H1 (cell line): ENCODE data around the gene FAM131C.

Source experiments
- CBX8 ChIP-seq: fragments of 300-800, 300-1000 bp; sonication (generic); IDR thresholded peaks from 2 replicates; pipeline ENCODE4 v1.7.1; 2016; ENCODE audit warnings: low read depth, low read length, borderline replicate concordance
- EGR1 ChIP-seq: IDR thresholded peaks from 2 replicates; pipeline ENCODE4 v1.6.1; 2011; ENCODE audit warnings: low read depth, low read length, borderline replicate concordance
- EZH2 ChIP-seq: fragments of 200-600 bp; sonication (generic); IDR thresholded peaks from 2 replicates; pipeline ENCODE4 v1.7.1; 2012; ENCODE audit warnings: low read depth, mild to moderate bottlenecking, moderate library complexity, low read length, inconsistent platforms; ENCODE audit not compliant: severe bottlenecking
- POLR2A ChIP-seq, 2 experiments: IDR thresholded peaks; 1 replicate in 1 of 2; 2 replicates in 1 of 2; pipeline ENCODE4 v1.6.1; 2011; ENCODE audit warnings: low read depth in 2 of 2, low read length in 2 of 2, mild to moderate bottlenecking in 2 of 2; ENCODE audit errors: control extremely low read depth in 1 of 2
- SP2 ChIP-seq: IDR thresholded peaks from 2 replicates; pipeline ENCODE4 v1.6.1; 2012; ENCODE audit warnings: mild to moderate bottlenecking, low read length, inconsistent platforms
- TBP ChIP-seq: IDR thresholded peaks from 2 replicates; pipeline ENCODE4 v1.6.1; 2011; ENCODE audit warnings: low read depth, low read length, improper control_type of control experiment
- TF ChIP-seq, protein P1 (sequence below), 3 experiments: IDR thresholded peaks; 1 replicate in 2 of 3; 2 replicates in 1 of 3; pipeline versions ENCODE4 v1.5.1 to v1.6.1; 2011; ENCODE audit warnings: low read length in 3 of 3, mild to moderate bottlenecking in 3 of 3, inconsistent platforms in 2 of 3, low read depth in 1 of 3, moderate library complexity in 1 of 3; ENCODE audit not compliant: insufficient read depth in 1 of 3; ENCODE audit errors: control extremely low read depth in 1 of 3
- TF ChIP-seq, protein P2 (sequence below): IDR thresholded peaks from 2 replicates; pipeline ENCODE4 v1.6.1; 2011; ENCODE audit warnings: low read length, improper control_type of control experiment

DNA sequence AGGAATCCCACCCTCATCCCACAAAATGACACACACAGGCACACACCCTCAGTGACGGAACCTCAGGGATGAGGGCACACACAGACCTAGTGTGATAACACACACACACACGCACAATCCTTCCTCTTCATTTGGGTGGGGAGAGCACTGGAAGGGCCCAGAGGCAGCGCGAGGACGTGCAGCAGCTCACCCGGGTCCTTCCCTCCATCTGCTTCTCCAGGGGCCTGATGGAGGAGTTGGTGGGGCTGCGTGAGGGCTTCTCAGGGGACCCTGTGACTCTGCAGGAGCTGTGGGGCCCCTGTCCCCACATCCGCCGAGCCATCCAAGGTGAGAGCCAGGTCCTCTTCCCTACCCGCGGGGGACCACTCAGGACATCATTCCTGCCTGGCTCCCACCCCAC lies 51.1 kb downstream of the FAM131C start:
- TF ChIP-seq POLR2A (IDR thresholded peaks at IDR 0.05; ENCODE audit: control extremely low read depth in 1 of 2, low read depth in 2 of 2, low read length in 2 of 2) (no peak), CBX8 (no peak), SP2 (no peak), EGR1 (no peak), TBP (no peak), EZH2 (no peak)
- TF ChIP-seq, protein P1, sequence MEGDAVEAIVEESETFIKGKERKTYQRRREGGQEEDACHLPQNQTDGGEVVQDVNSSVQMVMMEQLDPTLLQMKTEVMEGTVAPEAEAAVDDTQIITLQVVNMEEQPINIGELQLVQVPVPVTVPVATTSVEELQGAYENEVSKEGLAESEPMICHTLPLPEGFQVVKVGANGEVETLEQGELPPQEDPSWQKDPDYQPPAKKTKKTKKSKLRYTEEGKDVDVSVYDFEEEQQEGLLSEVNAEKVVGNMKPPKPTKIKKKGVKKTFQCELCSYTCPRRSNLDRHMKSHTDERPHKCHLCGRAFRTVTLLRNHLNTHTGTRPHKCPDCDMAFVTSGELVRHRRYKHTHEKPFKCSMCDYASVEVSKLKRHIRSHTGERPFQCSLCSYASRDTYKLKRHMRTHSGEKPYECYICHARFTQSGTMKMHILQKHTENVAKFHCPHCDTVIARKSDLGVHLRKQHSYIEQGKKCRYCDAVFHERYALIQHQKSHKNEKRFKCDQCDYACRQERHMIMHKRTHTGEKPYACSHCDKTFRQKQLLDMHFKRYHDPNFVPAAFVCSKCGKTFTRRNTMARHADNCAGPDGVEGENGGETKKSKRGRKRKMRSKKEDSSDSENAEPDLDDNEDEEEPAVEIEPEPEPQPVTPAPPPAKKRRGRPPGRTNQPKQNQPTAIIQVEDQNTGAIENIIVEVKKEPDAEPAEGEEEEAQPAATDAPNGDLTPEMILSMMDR (IDR thresholded peaks at IDR 0.05; ENCODE audit: control extremely low read depth in 1 of 3, insufficient read depth in 1 of 3, low read depth in 1 of 3, low read length in 3 of 3): no peak
- TF ChIP-seq, protein P2, sequence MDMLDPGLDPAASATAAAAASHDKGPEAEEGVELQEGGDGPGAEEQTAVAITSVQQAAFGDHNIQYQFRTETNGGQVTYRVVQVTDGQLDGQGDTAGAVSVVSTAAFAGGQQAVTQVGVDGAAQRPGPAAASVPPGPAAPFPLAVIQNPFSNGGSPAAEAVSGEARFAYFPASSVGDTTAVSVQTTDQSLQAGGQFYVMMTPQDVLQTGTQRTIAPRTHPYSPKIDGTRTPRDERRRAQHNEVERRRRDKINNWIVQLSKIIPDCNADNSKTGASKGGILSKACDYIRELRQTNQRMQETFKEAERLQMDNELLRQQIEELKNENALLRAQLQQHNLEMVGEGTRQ: no peak
